Activated CD4-positive, alpha-beta T cell treated with anti-CD3 and anti-CD28 coated beads, Interleukin-2, amount 50 U/mL, for 4 hours (primary cell): ENCODE results near the gene AKAP13.

ENCODE experiments used
- DNase-seq, 2 experiments: peaks; one replicate each; pipeline ENCODE4 v3.0.0-alpha.2; 2020

Gene AKAP13

GRCh38 chr15:85542895-85543331 is 162.5 kb downstream of the AKAP13 start:
- no peak for DNase-seq

DNA sequence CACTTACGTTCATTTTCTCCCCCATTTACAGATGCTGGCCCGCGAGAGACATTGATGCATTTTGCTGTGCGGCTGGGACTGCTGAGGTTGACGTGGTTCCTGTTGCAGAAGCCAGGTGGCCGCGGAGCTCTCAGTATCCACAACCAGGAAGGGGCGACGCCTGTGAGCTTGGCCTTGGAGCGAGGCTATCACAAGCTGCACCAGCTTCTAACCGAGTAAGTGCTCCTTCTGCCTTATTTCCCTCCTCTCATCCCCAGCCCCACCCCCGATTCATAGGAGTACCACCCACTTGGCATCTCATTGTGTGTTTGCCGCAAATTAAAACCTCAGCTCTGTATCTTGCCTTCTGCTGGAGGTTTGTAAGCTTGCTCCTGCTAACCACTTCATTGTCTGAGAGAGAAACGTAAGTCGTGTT is 163.3 kb downstream of the AKAP13 start:
- DNase-seq = no peak

- DNase-seq = no peak
Measured at GRCh38 chr15:85545185-85545584, 164.8 kb downstream of the AKAP13 start.

DNA sequence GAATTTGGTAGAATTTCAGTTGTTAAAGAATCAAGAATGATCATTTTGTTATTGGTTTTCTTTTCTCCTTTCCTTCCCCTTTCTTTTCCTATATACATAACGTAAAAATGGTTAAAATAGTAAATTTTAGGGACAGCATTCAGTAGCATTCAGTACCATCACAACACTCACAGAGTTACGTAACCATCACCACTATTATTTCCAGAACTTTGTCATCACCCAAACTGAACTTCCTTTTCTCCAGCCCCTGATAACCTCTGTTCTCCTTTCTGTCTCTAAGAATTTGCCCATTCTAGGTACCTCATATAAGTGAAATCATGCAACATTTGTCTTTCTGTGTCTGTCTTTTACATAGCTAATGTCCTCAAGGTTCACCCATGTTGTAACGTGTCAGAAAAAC is 165.3 kb downstream of the AKAP13 start:
- DNase-seq = no peak

DNA sequence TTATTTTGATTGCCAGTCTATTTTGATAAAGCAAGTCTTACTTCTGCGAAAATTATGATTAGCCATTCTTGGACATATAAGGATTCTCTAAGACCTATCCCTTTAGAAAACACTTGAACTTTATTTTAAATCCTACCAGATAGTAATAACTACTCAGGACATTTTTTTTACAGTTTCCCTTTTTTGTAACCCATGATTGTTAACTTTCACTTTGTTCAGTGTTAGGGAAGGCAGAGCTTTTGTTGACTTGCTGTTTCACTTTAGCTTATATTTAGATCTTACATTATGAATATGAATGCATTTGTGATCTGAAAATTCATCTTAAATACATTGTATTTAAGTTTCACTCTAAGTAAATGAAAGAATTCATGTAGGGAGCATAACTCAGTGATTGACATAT is 167.0 kb downstream of the AKAP13 start:
- no peak for DNase-seq

GRCh38 chr15:85550283-85550682 is 169.9 kb downstream of the AKAP13 start:
- no peak for DNase-seq

DNA sequence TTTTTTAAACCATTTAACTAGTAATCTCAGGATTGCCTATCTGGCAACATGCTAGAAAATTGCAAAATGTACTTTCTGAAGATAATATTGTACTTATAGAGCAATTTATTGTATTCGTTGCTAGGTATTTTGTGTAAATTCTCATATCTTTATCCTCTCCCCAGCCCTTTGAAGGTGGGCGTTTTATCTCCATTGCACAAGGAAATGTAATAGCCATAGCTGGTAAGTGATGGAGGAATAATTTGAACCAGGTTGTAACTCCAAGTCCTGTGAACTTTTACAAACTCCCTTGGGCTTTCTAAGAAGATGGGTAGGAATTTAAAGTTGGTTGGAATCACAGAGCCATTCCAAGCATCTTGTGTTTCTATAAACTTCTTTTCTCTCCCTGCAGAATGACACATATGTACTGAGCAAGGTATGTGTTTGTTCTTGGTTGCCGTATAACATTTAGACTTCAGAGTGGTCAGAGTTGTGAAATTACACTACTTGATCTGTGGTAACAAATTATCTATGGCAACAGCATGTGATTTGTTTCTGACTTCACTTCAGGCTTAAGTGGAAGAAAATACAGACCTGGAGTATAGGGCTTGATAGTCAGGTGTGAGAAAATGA is 170.9 kb downstream of the AKAP13 start:
- no peak for DNase-seq

DNA sequence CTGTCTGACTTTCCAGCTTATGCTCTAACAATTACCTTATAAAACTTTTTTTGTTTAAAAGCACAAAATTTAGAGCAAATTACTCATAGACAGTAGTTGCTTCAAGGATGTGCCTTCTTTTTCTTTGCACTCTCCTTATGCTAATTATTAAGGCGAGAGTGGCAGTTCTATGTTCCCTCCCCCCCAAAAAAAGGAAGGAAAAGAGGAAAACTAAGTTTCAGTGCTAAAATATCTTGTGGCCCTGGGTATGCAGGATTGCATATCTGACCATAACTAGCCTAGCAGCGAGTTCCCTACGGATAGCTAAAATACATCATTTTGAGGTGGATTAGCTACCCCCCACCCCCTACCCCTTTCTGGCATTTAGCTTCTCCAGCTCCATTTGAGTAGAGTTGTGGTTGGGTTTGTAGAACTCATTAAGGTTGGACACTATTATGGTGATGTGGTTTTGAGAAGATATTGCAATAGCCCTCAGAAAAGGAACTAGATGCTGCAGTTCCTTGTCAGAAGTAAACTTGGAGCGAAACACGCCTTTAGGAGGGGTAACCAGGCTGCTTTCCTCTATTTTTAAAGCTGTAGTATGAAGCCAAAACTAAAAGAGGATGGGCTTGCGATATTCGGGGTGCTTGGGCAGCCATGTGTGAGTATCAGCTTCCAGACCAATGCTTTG is 174.6 kb downstream of the AKAP13 start:
- DNase-seq = no peak

DNA sequence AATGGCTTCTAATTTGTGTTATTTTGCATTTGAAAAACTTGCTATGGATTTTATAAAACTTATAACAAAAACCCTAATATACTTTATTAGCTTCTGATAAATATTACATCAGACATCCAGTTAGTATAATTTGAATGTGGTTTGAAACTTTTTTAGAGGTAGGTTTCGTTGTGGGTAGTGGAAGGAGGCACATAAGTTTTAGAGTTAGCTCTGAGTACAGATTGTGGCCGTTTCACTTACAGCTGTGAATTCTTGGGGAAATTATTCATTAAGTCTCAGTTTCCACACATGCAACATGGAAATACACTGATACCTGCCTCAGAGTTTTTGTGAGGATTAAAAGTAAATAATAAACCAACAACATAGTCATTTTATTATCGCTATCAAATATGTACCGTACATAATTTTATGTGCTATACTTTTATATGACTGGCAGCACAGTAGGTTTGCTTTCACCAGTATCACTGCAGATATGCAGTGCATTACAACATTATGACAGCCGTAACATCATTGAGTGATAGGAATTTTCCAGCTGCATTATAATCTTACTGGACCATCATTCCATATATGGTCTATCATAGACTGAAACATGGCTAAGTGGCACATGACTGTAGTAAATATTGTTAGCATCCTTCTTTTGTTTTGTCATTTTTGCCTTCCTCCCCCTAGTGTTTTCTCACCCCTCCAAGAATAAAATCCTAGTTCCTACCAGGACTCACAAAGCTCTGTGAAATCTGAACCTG is 175.6 kb downstream of the AKAP13 start:
- no peak for DNase-seq

- no peak for DNase-seq
Measured at GRCh38 chr15:85556618-85556895, 176.2 kb downstream of the AKAP13 start.

GRCh38 chr15:85557385-85557784 is 177.0 kb downstream of the AKAP13 start:
- no peak for DNase-seq

GRCh38 chr15:85558848-85559247 is 178.4 kb downstream of the AKAP13 start:
- DNase-seq = no peak

GRCh38 chr15:85559530-85559929 is 179.1 kb downstream of the AKAP13 start:
- no peak for DNase-seq

DNA sequence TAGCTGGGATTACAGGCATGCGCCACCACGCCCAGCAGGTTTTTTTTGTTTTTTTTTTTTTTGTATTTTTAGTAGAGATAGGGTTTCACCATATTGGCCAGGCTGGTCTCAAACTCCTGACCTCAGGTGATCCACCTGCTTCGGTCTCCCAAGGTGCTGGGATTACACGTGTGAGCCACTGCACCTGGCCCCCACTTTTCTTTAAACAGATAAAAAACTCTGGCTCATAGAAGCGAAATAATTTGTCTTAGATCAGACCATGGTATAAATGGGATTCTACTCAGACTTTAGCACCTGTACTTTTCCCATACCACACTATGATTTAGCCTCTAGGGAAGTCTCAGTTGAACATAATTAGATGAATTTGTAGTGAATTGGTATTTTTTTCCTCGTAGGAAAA is 182.4 kb downstream of the AKAP13 start:
- DNase-seq = no peak

DNA sequence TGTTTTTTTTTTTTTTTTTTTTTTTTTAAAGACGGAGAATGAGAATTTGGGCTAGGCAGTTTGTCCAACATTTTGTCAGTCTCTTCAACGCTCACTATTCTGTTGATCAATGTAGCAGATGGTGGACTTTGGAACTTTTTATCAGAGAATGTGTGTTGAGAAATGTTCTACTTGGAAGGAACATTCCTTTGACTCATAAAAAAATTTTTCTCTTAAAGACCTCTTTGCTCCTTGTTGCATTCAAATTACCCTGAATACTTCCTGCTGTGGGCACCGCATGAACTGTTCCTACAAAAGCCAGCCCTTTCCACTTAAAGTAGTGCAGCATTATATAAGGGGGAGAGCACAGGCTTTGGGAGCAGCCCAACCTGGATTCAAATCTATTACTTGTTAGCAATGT is 182.9 kb downstream of the AKAP13 start:
- DNase-seq = no peak

GRCh38 chr15:85563731-85564130 is 183.3 kb downstream of the AKAP13 start:
- DNase-seq = no peak

GRCh38 chr15:85564686-85565085 is 184.3 kb downstream of the AKAP13 start:
- DNase-seq = no peak

DNA sequence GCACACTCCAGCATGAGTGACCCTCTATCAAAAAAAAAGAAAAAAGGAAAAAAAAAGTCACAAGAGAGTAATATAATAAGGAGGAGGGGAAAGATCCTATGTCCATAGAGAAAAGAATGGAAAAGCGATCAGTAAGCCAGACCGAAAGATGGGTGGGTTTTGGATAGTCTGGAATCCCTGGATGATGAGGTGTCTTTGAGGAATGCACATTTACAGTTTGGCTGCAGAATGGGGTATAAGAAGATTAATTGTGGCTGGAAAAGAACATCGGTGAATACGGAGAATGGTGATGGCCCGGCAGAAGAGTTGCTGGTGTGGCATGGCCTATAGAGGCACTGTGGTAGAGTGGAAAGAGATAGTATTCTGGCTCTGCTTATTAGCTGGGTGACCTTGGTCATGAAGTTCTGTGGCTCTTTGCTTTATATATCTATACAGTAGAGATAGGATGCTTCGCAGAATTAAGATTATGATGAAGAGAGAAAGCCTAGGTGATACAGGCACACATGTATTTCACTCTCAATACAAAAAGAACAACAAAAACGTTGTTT is 187.9 kb downstream of the AKAP13 start:
- no peak for DNase-seq

DNA sequence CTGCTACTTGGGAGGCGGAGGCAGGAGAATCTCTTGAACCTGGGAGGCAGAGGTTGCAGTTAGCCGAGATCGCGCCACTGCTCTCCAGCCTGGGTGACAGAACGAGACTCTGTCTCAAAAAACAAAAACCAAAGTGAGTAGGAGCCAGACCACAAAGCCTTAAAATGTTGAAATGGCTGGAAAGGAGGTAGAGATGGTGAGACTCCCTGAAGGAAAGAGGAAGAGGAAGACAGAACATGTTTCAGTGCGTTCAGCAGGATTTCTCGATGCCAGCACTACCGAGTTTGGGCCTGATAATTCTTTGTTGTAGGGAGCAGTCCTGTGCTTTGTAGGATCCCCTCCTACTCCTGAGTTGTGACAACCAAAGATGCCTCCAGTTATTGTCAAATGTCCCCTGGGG is 189.9 kb downstream of the AKAP13 start:
- no peak for DNase-seq

GRCh38 chr15:85571780-85572179 is 191.4 kb downstream of the AKAP13 start:
- DNase-seq = no peak

DNA sequence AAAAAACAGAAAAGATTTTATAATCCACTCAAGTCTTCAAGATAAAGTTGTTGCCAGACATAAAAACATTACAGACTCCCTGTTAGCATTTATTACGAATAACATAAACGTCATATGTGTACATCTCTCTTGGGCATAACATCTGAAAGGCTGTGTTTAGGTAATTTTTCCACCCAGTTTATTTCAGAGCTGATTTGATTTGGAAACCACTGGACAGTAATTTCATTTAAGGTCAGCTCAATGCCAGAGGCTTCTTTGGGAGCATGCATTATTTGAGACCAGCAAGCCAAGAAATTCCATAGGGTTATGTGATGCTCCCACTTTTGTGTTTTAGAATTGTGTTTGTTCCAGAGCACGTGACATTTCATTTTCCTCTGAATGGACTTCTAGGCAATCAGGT is 196.0 kb downstream of the AKAP13 start:
- DNase-seq = no peak

- DNase-seq = no peak
Measured at GRCh38 chr15:85578941-85579701, 198.7 kb downstream of the AKAP13 start.

DNA sequence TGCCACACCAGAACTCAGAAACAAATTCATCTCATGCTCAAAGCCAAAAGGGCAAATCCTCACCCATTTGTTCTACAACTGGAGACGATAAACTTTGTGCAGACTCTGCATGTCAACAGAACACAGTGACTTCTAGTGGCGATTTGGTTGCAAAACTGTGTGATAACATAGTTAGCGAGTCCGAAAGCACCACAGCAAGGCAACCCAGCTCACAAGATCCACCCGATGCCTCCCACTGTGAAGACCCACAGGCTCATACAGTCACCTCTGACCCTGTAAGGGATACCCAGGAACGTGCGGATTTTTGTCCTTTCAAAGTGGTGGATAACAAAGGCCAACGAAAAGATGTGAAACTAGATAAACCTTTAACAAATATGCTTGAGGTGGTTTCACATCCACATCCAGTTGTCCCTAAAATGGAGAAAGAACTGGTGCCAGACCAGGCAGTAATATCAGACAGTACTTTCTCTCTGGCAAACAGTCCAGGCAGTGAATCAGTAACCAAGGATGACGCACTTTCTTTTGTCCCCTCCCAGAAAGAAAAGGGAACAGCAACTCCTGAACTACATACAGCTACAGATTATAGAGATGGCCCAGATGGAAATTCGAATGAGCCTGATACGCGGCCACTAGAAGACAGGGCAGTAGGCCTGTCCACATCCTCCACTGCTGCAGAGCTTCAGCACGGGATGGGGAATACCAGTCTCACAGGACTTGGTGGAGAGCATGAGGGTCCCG is 199.7 kb downstream of the AKAP13 start:
- no peak for DNase-seq
